HG03159 (cell line): ENCODE measurements around the gene RSPH3.
"Not testable (repeated sequence)": the region's sequence is repeated elsewhere in the genome, so short reads cannot be mapped to it uniquely, and the experiment has no call there.

Source experiments
- ATAC-seq: cut with Tn5 transposase; IDR thresholded peaks from one replicate; pipeline ENCODE4 v1.9.1; 2021; ENCODE audit warnings: mild to moderate bottlenecking, moderate library complexity; ENCODE audit not compliant: unreplicated experiment

The RSPH3 gene, protein sequence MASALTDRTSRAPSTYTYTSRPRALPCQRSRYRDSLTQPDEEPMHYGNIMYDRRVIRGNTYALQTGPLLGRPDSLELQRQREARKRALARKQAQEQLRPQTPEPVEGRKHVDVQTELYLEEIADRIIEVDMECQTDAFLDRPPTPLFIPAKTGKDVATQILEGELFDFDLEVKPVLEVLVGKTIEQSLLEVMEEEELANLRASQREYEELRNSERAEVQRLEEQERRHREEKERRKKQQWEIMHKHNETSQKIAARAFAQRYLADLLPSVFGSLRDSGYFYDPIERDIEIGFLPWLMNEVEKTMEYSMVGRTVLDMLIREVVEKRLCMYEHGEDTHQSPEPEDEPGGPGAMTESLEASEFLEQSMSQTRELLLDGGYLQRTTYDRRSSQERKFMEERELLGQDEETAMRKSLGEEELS

DNA sequence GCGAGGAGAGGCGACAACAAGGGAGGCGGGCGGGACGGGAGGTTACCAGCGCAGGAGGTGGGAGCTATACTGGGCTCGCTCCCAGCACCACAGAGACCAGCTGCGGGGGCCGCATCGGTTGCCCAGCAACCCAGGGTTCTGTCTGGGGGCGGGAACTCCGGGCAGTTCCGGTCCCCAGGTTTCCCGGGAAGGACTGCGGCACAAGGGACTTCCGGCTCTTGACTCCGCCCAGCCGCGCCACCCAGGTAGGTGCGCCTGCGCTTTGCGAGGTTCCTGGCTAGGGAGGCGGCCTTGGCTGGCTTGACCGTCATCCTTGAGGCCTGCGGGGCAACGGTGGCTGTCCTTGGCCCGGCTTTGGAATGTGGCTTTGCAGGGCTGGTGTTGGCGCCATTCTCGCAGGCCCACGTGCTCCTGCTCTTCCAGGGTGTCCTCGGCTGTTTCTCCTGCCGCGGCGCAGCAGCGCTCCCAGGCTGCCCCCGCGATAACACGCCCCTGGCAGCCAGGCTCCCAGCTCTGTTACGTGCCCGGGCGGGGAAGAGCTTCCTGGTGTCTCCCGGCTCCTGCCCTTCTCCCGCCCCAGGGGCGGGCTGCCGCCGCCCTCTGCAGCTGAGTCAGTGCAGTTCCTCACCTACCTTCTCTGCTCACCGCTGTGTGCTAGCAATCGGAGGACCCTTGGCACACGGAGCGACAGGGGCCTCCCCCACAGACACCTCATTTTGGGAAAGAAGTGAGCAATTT, at the start of gene RSPH3:
Gene RSPH3 (minus strand): TSS at position 537 of the 738 bp plus-strand sequence. CDS start 652 bp downstream, outside the sequence.
- peak; percentile 91 for ATAC-seq

DNA sequence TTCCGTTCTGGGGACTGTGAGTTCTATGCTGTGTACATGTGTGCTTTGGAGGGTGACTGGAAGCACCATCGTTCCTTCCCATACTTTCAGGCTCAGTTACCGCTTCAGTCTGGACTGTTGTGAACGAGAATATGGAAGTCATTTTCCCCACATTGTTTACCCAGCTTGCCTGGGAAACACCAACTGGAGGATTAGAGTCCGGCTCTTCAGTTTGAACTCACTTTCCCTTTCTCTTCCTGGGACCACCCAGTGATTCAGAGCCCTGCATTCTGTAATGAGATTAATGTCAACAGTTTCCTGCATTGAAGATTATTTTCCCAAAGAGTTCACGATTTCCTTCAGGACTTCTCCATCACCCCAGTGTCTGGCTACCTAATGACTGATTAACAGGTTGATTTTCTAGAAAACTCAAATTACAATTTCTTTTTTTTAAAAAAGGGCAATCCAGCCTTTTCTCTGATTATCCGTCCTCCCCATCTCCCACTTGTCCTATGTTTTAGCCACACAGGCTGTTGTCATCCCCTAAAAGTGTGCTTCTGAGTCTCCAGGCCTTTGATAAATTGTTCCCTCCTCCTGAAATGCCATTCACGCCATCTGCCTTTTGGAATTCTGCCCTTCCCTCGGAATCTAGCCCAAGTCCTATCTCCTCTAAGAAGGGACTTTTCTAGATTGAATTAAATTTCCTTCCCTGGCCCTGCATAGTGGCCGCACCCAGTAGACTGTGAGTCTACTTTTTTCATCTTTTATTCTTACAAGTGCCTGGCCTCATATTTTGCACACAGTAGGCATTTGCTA, 48.1 kb upstream of the RSPH3 start:
- ATAC-seq: no peak

DNA sequence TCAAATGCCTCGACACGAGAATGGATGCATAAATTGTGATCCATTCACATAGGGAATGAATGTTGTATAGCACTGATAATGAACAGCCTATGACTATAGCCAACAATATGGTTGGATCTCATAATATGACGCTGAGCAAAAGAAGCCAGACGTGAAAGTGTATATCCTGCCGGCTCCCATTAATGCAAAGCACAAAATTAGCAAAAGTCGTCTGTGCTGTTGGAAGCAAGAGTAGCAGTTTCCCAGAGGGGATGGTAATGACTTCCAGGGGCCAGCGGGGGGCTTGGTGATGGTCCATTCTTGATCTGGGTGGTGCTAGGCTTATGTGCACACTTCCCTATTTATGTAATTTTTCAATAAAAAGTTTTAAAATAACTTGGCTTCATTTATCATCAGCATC, 45.8 kb upstream of the RSPH3 start:
- ATAC-seq: no peak

DNA sequence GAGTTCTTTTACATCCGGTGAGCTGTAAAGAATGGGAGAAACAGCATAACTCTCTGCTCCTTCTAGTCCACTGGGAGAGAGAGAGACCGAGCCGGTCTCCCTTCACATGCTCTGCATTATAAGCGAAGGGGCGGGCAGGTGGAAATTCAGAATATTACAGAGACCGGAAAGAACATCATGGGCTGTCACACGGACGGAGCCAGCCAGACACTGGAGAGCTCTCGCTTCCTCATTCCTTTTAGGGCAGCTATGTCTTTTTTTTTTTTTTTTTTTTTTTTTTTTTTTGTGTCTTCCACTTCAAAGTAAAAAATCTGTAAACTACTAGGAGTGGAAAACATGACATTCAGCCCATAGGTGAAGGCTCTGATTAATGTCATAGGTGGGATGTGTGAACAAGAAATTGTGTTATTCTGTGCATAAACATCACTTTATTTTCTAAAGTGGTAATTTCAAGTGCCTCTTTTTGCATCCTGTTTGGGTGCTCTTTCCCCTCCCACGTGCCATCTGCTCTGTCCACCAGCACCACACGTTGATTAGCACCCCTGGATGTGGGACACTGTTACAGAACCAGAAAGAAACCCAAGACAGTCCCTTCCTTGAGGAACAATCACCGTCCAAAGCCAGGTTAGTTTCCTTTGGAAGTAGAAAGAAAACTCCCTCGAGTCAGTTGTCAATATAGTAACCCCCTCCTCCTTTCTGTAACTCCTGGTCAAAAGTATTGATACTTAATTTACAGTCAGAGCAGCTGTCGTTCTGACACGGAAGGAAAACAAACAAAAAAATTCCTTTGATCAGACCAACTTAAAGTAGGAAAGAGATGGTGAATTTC, 45.1 kb upstream of the RSPH3 start, which contains the start of gene TAGAP:
Gene TAGAP (minus strand): TSS at position 93 of the 829 bp plus-strand sequence. CDS start 845 bp downstream, outside the sequence.
- ATAC-seq: peak; percentile 87

GRCh38 chr6:159043947-159044346, 43.9 kb upstream of the RSPH3 start:
- ATAC-seq: no peak

- ATAC-seq: no peak
Observed at GRCh38 chr6:159043251-159043650, 43.2 kb upstream of the RSPH3 start.

GRCh38 chr6:159042826-159043181, 42.8 kb upstream of the RSPH3 start:
- no peak for ATAC-seq

- no peak for ATAC-seq
Observed at GRCh38 chr6:159042003-159042825, 42.2 kb upstream of the RSPH3 start.

DNA sequence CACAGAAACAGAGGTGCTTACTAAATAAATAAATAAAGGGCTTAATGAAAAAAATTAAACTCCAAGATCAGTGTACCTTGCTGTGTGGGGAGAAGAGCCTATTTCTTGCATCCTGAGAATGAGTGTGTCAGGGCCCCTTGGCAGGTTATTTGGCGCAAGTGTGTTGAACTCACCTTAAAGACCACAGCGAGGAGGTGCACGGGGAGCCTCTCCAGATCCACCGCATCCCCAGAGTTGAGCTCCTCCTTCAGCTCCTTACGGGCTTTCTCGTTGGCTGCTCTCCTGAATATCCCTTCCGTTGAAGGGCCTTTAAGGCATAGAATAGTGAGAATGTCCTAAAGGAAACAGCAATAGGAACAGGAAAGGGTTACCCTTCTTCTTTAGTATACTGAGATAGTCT, 41.2 kb upstream of the RSPH3 start:
- no peak for ATAC-seq

- ATAC-seq: no peak
Observed at GRCh38 chr6:159039885-159040258, 39.9 kb upstream of the RSPH3 start.

- peak; percentile 82 for ATAC-seq
Observed at GRCh38 chr6:159038914-159039884, 39.2 kb upstream of the RSPH3 start.

- ATAC-seq: not testable (repeated sequence)
Observed at GRCh38 chr6:159038318-159038717, 38.3 kb upstream of the RSPH3 start.

DNA sequence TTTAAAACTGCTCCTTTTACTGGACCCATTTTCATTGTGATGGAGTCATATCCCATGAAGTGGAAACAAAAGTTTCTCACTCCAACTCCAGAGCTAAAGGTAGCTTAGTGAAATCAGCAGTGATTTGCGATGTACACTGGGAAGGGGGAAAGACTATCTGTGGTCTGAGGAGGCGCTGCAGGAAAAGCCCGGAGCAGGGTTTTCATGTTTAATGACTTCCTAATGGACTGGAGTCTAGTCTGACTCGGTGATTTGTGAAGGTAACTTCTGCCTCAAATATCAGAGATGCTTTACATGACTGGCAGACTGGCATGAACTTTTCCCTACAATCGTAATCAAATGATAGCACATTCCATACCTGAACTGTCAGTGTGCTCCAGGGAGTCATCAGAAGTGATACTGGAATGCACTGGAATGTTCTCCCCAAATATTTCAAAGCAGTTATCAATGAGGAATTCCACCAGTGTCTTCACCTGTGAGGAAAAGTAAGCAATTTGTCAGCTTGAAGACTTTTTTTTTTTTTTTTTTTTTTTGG, 37.8 kb upstream of the RSPH3 start:
- no peak for ATAC-seq

DNA sequence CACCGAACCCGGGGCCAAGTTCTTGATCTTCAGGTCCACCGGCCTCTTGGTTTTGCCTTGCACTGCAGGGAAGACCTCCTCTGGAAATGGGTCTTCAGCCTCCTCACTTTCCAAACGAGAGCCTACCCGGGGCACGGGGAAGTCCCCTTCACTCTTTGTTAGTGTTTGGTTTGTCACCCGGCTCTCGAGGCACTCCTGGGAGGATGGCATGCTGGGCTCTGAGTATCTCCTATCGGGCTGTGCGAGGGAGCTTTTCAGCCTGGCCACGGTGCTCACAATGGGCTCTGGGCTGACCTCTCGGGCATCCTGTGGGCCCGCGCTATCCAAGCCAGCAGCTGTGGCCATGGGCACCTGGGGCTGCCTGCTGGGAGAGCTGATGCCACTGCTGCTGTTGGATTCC, 36.7 kb upstream of the RSPH3 start:
- no peak for ATAC-seq

- ATAC-seq: no peak
Observed at GRCh38 chr6:159035891-159036290, 35.9 kb upstream of the RSPH3 start.

GRCh38 chr6:159033160-159034049, 33.4 kb upstream of the RSPH3 start:
- no peak for ATAC-seq

DNA sequence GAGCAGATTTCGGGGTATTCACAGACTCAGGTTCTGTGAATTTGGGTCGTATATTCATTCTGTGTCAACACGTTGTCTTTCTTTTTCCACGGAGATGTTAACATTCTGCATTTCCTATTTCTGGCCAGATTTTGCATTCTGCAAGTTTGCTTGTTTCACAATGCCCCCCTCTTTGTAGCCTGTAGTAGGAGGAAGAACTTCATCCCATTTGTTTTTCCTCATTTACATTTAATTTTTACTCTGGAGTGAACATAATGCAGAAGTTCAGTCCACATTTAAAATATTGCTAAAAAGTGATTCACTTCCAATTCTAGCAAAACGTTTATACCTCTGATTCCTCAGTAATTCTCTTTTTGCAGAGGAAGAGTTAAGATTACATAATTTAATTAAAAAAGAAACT, 31.8 kb upstream of the RSPH3 start:
- ATAC-seq: no peak
